ENCODE results near the gene FOXK2.

FOXK2 gene

GRCh38 chr17:82518826-82519810 lies at the start of gene FOXK2:
Gene FOXK2, plus strand, starts transcription at chr17:82519732. Its CDS starts 157 bp downstream, at chr17:82519889.
- peak; percentile 89 for DNase-seq

DNA sequence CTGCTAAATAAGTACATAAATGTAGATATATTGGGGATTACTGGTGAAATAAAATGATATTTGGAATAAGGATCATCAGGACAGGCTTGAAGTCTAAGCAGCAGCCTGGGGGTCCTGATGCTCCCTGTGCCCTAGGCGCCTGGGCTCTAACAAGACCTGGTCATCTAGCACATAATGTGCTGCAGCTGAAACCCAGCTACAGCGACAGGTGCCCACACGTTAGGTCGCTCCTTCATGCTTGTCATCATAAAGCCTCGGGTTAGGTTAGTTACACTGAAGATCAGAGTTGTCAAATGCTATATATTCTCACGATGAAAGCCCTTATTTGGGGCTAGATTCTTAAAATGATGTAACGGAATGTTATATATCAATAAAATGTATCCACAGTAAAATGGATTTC lies 49.5 kb upstream of the FOXK2 start:
- no peak for DNase-seq

- DNase-seq = no peak
Observed at GRCh38 chr17:82474223-82475010, 45.1 kb upstream of the FOXK2 start.

DNA sequence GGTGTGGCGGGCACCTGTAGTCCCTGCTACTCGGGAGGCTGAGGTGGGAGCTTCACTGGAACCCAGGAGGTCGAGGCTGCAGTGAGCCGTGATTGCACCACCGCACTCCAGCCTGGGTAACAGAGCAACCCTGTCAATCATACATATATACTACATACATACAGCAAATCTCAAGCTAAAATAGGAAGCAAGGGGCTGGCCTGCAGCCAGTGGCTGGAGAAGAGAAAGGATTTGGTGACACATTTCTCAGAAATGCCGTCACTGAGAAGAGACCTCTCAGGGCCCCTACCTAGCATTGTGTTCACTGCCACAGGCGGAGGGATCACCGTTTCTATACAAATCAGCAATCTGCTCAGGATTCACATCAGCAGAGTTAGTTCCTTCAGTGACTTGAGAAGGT lies 44.1 kb upstream of the FOXK2 start:
- no peak for DNase-seq

GRCh38 chr17:82477934-82478333 lies 41.6 kb upstream of the FOXK2 start:
- no peak for DNase-seq

- DNase-seq = no peak
Observed at GRCh38 chr17:82479602-82480001, 39.9 kb upstream of the FOXK2 start.

GRCh38 chr17:82480318-82480717 lies 39.2 kb upstream of the FOXK2 start:
- no peak for DNase-seq

DNA sequence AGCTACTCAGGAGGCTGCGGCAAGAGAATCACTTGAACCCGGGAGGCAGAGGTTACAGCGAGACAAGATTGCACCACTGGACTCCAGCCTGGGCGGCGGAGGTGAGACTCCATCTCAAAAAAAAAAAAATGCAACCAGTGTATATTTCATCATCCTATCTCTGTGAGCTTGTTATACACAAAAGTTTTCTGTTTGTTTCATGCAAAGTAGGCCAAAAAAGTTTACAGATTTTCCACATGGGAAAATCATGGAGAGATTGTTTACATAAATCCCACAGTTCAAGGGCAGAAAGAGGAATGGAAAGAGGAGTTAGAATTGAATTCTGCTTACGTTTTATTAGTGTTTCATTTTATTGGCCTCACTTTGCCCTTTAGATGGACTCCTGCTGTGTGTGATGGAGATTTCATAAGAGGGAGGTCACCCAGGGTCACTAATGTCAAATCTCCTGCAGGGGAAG lies 36.3 kb upstream of the FOXK2 start:
- DNase-seq = no peak

GRCh38 chr17:82483836-82484235 lies 35.7 kb upstream of the FOXK2 start:
- DNase-seq = no peak

GRCh38 chr17:82486231-82487094 lies 33.1 kb upstream of the FOXK2 start:
- DNase-seq = no peak

DNA sequence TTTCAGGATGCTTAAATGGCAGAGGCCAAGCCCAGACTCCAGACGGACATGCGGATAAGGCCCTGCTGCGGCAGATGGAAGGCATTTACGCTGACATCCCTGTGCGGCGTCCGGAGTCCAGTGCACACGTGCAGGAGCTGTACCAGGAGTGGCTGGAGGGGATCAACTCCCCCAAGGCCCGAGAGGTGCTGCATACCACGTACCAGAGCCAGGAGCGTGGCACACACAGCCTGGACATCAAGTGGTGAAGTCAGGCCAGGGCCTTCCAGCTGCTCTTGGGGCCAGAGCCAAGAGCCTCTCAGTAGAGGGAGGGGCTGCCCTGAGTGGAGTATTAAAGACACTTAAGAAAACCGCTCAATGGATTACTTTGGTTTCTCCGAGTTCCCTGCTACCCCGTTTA lies 31.6 kb upstream of the FOXK2 start:
- no peak for DNase-seq

DNA sequence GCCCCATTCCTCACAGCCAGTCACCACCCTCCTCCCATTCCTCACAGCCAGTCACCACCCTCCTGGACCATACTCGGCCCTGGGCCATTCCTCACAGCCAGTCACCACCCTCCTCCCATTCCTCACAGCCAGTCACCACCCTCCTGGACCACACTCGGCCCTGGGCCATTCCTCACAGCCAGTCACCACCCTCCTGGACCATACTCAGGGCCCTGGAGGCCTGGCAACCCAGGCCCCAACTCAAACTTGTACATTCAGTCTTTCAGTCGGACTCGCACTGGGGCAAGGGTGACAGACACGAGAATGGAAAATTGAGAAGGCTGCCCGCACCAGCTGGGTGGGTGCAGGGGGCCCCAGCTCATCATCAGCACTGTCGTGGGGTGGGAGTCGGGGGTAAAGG lies 30.4 kb upstream of the FOXK2 start:
- no peak for DNase-seq

DNA sequence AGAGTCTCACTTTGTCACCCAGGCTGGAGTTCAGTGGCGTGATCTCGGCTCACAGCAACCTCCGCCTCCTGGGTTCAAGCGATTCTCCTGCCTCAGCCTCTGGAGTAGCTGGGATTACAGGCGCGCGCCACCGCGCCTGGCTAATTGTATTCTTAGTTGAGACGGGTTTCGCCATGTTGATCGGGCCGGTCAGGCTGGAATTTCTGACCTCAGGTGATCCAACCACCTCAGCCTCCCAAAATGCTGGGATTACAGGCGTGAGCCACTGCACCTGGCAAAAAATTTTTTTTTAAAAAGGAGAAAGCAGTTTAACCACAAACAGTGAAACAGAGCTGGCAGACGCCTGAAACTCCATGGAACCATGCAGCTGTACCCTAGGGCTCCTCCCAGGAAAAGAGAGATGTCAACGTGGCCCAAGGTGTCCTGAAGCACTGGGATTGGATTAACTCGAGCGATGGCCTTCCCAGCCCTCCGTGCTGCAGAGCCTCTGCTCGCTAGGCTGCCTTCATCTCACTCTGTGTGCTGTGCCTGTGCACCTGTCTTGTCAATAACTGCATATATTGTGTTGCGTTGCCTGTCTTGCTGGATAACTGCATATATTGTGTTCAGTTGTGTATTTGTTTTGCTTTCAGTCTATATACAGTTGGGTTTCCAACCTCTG lies 29.6 kb upstream of the FOXK2 start:
- DNase-seq = no peak

- DNase-seq = no peak
Observed at GRCh38 chr17:82490512-82491195, 28.9 kb upstream of the FOXK2 start.

DNA sequence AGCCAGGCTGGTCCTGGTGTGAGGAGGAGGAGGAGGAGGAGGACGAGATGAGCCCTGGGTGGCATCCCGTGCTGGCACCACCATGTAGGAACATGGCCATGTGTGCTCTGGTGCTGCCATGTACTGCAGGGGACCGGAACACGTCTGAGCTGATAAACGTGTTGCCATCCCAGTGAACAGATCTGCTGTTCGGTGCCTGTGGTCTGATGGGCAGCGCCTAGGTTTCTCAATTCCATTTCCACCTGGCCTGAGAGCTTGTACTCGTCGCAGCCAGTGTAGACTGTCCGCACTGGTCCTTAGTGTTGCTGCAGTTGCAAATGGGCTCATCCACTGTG lies 28.4 kb upstream of the FOXK2 start:
- no peak for DNase-seq

DNA sequence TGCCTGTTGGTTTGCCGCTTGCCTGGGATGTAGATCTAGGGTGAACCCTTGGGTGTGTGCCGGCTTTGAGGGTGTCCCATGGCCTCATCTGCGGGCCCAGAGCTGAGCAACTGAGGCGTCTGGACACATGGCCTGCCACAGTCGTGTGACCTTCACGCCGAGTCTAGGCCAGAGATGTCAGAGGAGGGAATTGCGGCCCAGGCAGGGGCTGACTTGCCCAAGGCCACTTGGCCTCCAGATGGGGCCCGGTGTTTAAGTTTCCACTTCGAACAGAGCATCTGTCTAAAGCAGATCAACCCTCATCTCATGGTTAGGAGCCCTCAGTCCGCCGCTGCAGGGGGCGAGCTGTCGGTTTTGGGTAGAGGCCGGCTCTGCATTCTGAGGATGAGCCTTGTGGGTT lies 28.0 kb upstream of the FOXK2 start:
- DNase-seq = no peak

DNA sequence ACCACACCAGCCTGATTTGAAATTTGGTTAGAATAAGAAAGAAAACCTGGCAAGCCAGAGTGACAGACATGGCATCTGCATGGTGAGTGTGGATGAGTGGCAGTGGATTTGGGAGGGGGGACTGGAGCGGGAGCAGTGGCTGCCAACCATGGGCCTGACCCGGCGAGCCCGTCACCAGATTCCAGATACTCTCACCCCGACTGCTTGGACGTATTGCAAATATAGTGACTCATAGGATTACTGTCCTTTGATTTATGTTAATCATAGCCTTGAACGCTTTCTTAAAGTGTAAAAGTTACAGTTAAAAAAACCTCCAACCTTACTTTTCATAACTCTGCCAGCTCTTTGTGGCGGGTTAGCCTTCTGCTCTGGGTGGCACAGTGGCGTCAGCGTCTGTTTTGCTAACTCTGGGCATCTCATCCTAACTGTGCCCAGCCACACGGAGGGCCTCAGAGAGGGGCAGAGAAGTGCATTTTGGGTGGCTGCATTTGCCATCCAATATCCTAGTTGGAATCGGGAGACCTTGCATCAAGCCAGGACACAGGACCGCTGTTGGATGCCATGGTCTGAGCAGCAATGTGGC lies 26.8 kb upstream of the FOXK2 start:
- no peak for DNase-seq

GRCh38 chr17:82493226-82493781 lies 26.2 kb upstream of the FOXK2 start:
- no peak for DNase-seq

- peak; percentile 79 for DNase-seq
Observed at GRCh38 chr17:82494236-82495055, 25.1 kb upstream of the FOXK2 start.
